ENCODE data around the gene SLC16A5.
"Not testable (repeated sequence)": the region's sequence is repeated elsewhere in the genome, so short reads cannot be mapped to it uniquely, and the experiment has no call there.

Gene SLC16A5

GRCh38 chr17:75087558-75088453 is at the start of gene SLC16A5:
SLC16A5 (plus strand) TSS chr17:75087954; CDS start chr17:75093637, 5,683 bp downstream.
- peak; percentile 91 for DNase-seq

- DNase-seq = no peak
These were observed 48.5 kb upstream of the SLC16A5 start for GRCh38 chr17:75039238-75039637.

GRCh38 chr17:75041656-75042280 is 46.0 kb upstream of the SLC16A5 start:
- no peak for DNase-seq

GRCh38 chr17:75043789-75044188 is 44.0 kb upstream of the SLC16A5 start:
- DNase-seq = not testable (repeated sequence)

GRCh38 chr17:75044716-75045115 is 43.0 kb upstream of the SLC16A5 start:
- no peak for DNase-seq

- not testable (repeated sequence) for DNase-seq
These were observed 41.8 kb upstream of the SLC16A5 start for GRCh38 chr17:75045946-75046406.

GRCh38 chr17:75046407-75047289 is 41.1 kb upstream of the SLC16A5 start, which contains the start of the genes ATP5PD and KCTD2:
ATP5PD (minus strand) TSS chr17:75046969; CDS start chr17:75042650, 4,319 bp downstream.
KCTD2 (plus strand) TSS chr17:75047225; CDS start chr17:75047251, 26 bp downstream.
- DNase-seq = peak; percentile 98

- peak; percentile 66 for DNase-seq
These were observed 40.2 kb upstream of the SLC16A5 start for GRCh38 chr17:75047398-75048098.

- peak; percentile 71 for DNase-seq
These were observed 39.4 kb upstream of the SLC16A5 start for GRCh38 chr17:75048249-75048878.

- DNase-seq = no peak
These were observed 38.7 kb upstream of the SLC16A5 start for GRCh38 chr17:75049057-75049456.

GRCh38 chr17:75049706-75050105 is 38.0 kb upstream of the SLC16A5 start:
- no peak for DNase-seq

- no peak for DNase-seq
These were observed 35.8 kb upstream of the SLC16A5 start for GRCh38 chr17:75051941-75052340.

GRCh38 chr17:75059369-75060345 is 28.1 kb upstream of the SLC16A5 start:
- peak; percentile 60 for DNase-seq

GRCh38 chr17:75060434-75061054 is 27.2 kb upstream of the SLC16A5 start:
- DNase-seq = no peak

- DNase-seq = no peak
These were observed 26.7 kb upstream of the SLC16A5 start for GRCh38 chr17:75061055-75061438.

GRCh38 chr17:75061618-75062017 is 26.1 kb upstream of the SLC16A5 start:
- DNase-seq = no peak

- no peak for DNase-seq
These were observed 24.6 kb upstream of the SLC16A5 start for GRCh38 chr17:75063201-75063600.

- DNase-seq = no peak
These were observed 24.1 kb upstream of the SLC16A5 start for GRCh38 chr17:75063626-75064025.

GRCh38 chr17:75064040-75064439 is 23.7 kb upstream of the SLC16A5 start:
- DNase-seq = no peak

GRCh38 chr17:75064460-75064859 is 23.3 kb upstream of the SLC16A5 start:
- DNase-seq = no peak

All from femur (tissue), 1 donor.